Neural progenitor cell (in vitro differentiated cells): ENCODE results near the gene GPRC5A.

Experiments
- EZH2phosphoT487 ChIP-seq: fragments of 200-600 bp; sonication (generic); IDR thresholded peaks from 2 replicates; pipeline ENCODE4 v1.6.1; 2017; ENCODE audit warnings: antibody characterized with exemption
- TF ChIP-seq, protein P1 (sequence below): fragments of 200-600 bp; sonication (generic); IDR thresholded peaks from 2 replicates; pipeline ENCODE4 v1.5.1; 2017; ENCODE audit warnings: antibody characterized with exemption, mild to moderate bottlenecking

DNA sequence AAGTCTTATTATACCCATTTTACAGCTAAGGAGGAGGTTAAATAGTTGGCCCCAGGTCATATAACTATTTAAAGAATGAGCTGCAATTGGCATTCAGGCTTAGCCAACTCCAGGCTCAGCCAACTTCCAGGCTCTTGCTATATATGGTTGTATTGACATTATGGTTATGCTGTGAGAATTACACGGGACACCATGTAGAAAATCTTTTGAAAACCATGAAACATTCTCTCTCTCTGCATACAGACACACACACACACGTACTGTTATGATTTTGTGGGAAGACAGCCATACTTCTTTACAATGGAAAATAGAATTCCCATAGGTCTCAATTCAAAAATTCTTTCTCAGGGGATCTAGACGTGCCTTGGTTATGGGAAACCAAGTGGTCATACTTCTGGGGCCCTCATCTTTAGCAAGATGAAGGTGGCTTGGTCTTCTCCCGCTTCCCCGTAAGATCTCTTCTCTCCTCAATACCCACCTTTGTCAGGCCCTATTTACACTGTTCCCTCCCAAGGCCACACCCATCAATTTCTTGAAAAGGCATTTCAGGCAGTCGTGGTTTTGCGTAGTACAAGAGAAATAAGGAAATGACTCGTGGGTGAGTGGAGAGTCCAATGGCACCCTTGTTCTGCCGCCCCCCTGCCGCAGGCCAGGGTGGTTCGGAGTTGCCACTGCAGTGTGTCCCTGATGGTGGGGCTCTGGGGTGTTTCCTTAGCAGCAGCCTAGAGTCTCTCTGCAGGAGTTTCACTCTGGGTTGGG, 10.0 kb upstream of the GPRC5A start:
- TF ChIP-seq, protein P1, sequence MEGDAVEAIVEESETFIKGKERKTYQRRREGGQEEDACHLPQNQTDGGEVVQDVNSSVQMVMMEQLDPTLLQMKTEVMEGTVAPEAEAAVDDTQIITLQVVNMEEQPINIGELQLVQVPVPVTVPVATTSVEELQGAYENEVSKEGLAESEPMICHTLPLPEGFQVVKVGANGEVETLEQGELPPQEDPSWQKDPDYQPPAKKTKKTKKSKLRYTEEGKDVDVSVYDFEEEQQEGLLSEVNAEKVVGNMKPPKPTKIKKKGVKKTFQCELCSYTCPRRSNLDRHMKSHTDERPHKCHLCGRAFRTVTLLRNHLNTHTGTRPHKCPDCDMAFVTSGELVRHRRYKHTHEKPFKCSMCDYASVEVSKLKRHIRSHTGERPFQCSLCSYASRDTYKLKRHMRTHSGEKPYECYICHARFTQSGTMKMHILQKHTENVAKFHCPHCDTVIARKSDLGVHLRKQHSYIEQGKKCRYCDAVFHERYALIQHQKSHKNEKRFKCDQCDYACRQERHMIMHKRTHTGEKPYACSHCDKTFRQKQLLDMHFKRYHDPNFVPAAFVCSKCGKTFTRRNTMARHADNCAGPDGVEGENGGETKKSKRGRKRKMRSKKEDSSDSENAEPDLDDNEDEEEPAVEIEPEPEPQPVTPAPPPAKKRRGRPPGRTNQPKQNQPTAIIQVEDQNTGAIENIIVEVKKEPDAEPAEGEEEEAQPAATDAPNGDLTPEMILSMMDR = no peak
- no peak for TF ChIP-seq EZH2phosphoT487
